Measurements from ENCODE around the gene EMILIN3.

Gene EMILIN3

GRCh38 chr20:41403604-41404003, 37.0 kb upstream of the EMILIN3 start:
- peaks cover 3% of the 10 kb centered on the region for H3K4me1 ChIP-seq (ENCODE audit: control insufficient read depth, insufficient read depth, low read length)
- no peak overlapping the region for H3K9ac ChIP-seq (ENCODE audit: low read depth, low read length)
- H3K36me3 ChIP-seq (ENCODE audit: insufficient read depth, low read length) = peaks cover 50% of the 10 kb centered on the region
- H3K4me3 ChIP-seq (ENCODE audit: low read length) = no peak overlapping the region
- no peak overlapping the region for H3K4me2 ChIP-seq (ENCODE audit: low read length)
- no peaks in the 10 kb centered on the region for H3K27me3 ChIP-seq (ENCODE audit: control insufficient read depth, insufficient read depth, low read length)
- H3K9me3 ChIP-seq (replicated peaks; ENCODE audit: low read length) = no peaks in the 10 kb centered on the region

- H3K4me3 ChIP-seq (ENCODE audit: low read length) = no peak overlapping the region
Observed at GRCh38 chr20:41398408-41398807, 31.8 kb upstream of the EMILIN3 start.

GRCh38 chr20:41395667-41396664, 29.3 kb upstream of the EMILIN3 start:
- Histone ChIP-seq H3K36me3 (ENCODE audit: insufficient read depth, low read length) (peaks cover 3% of the 10 kb centered on the region), H3K4me1 (ENCODE audit: control insufficient read depth, insufficient read depth, low read length) (no peaks in the 10 kb centered on the region), H3K4me2 (ENCODE audit: low read length) (peak overlapping the region; percentile 33), H3K9me3 (replicated peaks; ENCODE audit: low read length) (no peaks in the 10 kb centered on the region), H3K9ac (ENCODE audit: low read depth, low read length) (no peak overlapping the region), H3K27me3 (ENCODE audit: control insufficient read depth, insufficient read depth, low read length) (no peaks in the 10 kb centered on the region), H3K4me3 (ENCODE audit: low read length) (no peak overlapping the region)

More at GRCh38 chr20:41398408-41398807, 31.8 kb upstream of the EMILIN3 start:
- Histone ChIP-seq H3K27me3 (ENCODE audit: control insufficient read depth, insufficient read depth, low read length) (no peaks in the 10 kb centered on the region), H3K36me3 (ENCODE audit: insufficient read depth, low read length) (peaks cover 9% of the 10 kb centered on the region), H3K9me3 (replicated peaks; ENCODE audit: low read length) (no peaks in the 10 kb centered on the region), H3K4me2 (ENCODE audit: low read length) (no peak overlapping the region), H3K9ac (ENCODE audit: low read depth, low read length) (no peak overlapping the region), H3K4me1 (ENCODE audit: control insufficient read depth, insufficient read depth, low read length) (no peaks in the 10 kb centered on the region)

GRCh38 chr20:41394931-41395666, 28.5 kb upstream of the EMILIN3 start:
- H3K4me2 ChIP-seq (ENCODE audit: low read length) = no peak overlapping the region
- no peaks in the 10 kb centered on the region for H3K9me3 ChIP-seq (replicated peaks; ENCODE audit: low read length)
- no peaks in the 10 kb centered on the region for H3K36me3 ChIP-seq (ENCODE audit: insufficient read depth, low read length)
- no peak overlapping the region for H3K9ac ChIP-seq (ENCODE audit: low read depth, low read length)
- H3K4me3 ChIP-seq (ENCODE audit: low read length) = no peak overlapping the region
- H3K4me1 ChIP-seq (ENCODE audit: control insufficient read depth, insufficient read depth, low read length) = no peaks in the 10 kb centered on the region
- H3K27me3 ChIP-seq (ENCODE audit: control insufficient read depth, insufficient read depth, low read length) = no peaks in the 10 kb centered on the region

- no peaks in the 10 kb centered on the region for H3K27me3 ChIP-seq (ENCODE audit: control insufficient read depth, insufficient read depth, low read length)
- no peak overlapping the region for H3K4me2 ChIP-seq (ENCODE audit: low read length)
- no peaks in the 10 kb centered on the region for H3K4me1 ChIP-seq (ENCODE audit: control insufficient read depth, insufficient read depth, low read length)
- no peaks in the 10 kb centered on the region for H3K9me3 ChIP-seq (replicated peaks; ENCODE audit: low read length)
- no peak overlapping the region for H3K9ac ChIP-seq (ENCODE audit: low read depth, low read length)
- H3K4me3 ChIP-seq (ENCODE audit: low read length) = no peak overlapping the region
- no peaks in the 10 kb centered on the region for H3K36me3 ChIP-seq (ENCODE audit: insufficient read depth, low read length)
Observed at GRCh38 chr20:41394081-41394480, 27.5 kb upstream of the EMILIN3 start.

GRCh38 chr20:41393705-41394066, 27.1 kb upstream of the EMILIN3 start:
- no peaks in the 10 kb centered on the region for H3K4me1 ChIP-seq (ENCODE audit: control insufficient read depth, insufficient read depth, low read length)
- H3K36me3 ChIP-seq (ENCODE audit: insufficient read depth, low read length) = no peaks in the 10 kb centered on the region
- H3K9me3 ChIP-seq (replicated peaks; ENCODE audit: low read length) = no peaks in the 10 kb centered on the region
- H3K9ac ChIP-seq (ENCODE audit: low read depth, low read length) = no peak overlapping the region
- H3K4me2 ChIP-seq (ENCODE audit: low read length) = no peak overlapping the region
- no peaks in the 10 kb centered on the region for H3K27me3 ChIP-seq (ENCODE audit: control insufficient read depth, insufficient read depth, low read length)
- no peak overlapping the region for H3K4me3 ChIP-seq (ENCODE audit: low read length)

GRCh38 chr20:41392871-41393704, 26.5 kb upstream of the EMILIN3 start:
- Histone ChIP-seq H3K4me3 (ENCODE audit: low read length) (no peak overlapping the region), H3K4me2 (ENCODE audit: low read length) (no peak overlapping the region), H3K4me1 (ENCODE audit: control insufficient read depth, insufficient read depth, low read length) (no peaks in the 10 kb centered on the region), H3K36me3 (ENCODE audit: insufficient read depth, low read length) (no peaks in the 10 kb centered on the region), H3K9me3 (replicated peaks; ENCODE audit: low read length) (no peaks in the 10 kb centered on the region), H3K9ac (ENCODE audit: low read depth, low read length) (no peak overlapping the region), H3K27me3 (ENCODE audit: control insufficient read depth, insufficient read depth, low read length) (no peaks in the 10 kb centered on the region)

GRCh38 chr20:41392295-41392694, 25.7 kb upstream of the EMILIN3 start:
- Histone ChIP-seq H3K4me3 (ENCODE audit: low read length) (no peak overlapping the region), H3K9me3 (replicated peaks; ENCODE audit: low read length) (no peaks in the 10 kb centered on the region), H3K36me3 (ENCODE audit: insufficient read depth, low read length) (no peaks in the 10 kb centered on the region), H3K4me2 (ENCODE audit: low read length) (no peak overlapping the region), H3K27me3 (ENCODE audit: control insufficient read depth, insufficient read depth, low read length) (no peaks in the 10 kb centered on the region), H3K4me1 (ENCODE audit: control insufficient read depth, insufficient read depth, low read length) (no peaks in the 10 kb centered on the region), H3K9ac (ENCODE audit: low read depth, low read length) (no peak overlapping the region)

- no peak overlapping the region for H3K9ac ChIP-seq (ENCODE audit: low read depth, low read length)
- no peaks in the 10 kb centered on the region for H3K9me3 ChIP-seq (replicated peaks; ENCODE audit: low read length)
- H3K4me2 ChIP-seq (ENCODE audit: low read length) = no peak overlapping the region
- no peaks in the 10 kb centered on the region for H3K36me3 ChIP-seq (ENCODE audit: insufficient read depth, low read length)
- H3K27me3 ChIP-seq (ENCODE audit: control insufficient read depth, insufficient read depth, low read length) = no peaks in the 10 kb centered on the region
- H3K4me1 ChIP-seq (ENCODE audit: control insufficient read depth, insufficient read depth, low read length) = no peaks in the 10 kb centered on the region
- no peak overlapping the region for H3K4me3 ChIP-seq (ENCODE audit: low read length)
Observed at GRCh38 chr20:41391587-41392001, 25.0 kb upstream of the EMILIN3 start.

- Histone ChIP-seq H3K4me3 (ENCODE audit: low read length) (no peak overlapping the region), H3K4me1 (ENCODE audit: control insufficient read depth, insufficient read depth, low read length) (no peaks in the 10 kb centered on the region), H3K9me3 (replicated peaks; ENCODE audit: low read length) (no peaks in the 10 kb centered on the region), H3K9ac (ENCODE audit: low read depth, low read length) (no peak overlapping the region), H3K36me3 (ENCODE audit: insufficient read depth, low read length) (no peaks in the 10 kb centered on the region), H3K4me2 (ENCODE audit: low read length) (no peak overlapping the region), H3K27me3 (ENCODE audit: control insufficient read depth, insufficient read depth, low read length) (no peaks in the 10 kb centered on the region)
Observed at GRCh38 chr20:41390889-41391288, 24.3 kb upstream of the EMILIN3 start.

- Histone ChIP-seq H3K4me3 (ENCODE audit: low read length) (no peak overlapping the region), H3K4me1 (ENCODE audit: control insufficient read depth, insufficient read depth, low read length) (no peaks in the 10 kb centered on the region), H3K9ac (ENCODE audit: low read depth, low read length) (no peak overlapping the region), H3K9me3 (replicated peaks; ENCODE audit: low read length) (no peaks in the 10 kb centered on the region), H3K4me2 (ENCODE audit: low read length) (no peak overlapping the region), H3K36me3 (ENCODE audit: insufficient read depth, low read length) (no peaks in the 10 kb centered on the region), H3K27me3 (ENCODE audit: control insufficient read depth, insufficient read depth, low read length) (no peaks in the 10 kb centered on the region)
Observed at GRCh38 chr20:41387444-41387851, 20.8 kb upstream of the EMILIN3 start.

Data from skeletal muscle satellite cell (primary cell).